RPMI8226 (cell line): Measurements from ENCODE around the gene AKAP6.
"Not testable (repeated sequence)": the region's sequence is repeated elsewhere in the genome, so short reads cannot be mapped to it uniquely, and the experiment has no call there.

Source experiments
- DNase-seq: peaks from one replicate; pipeline ENCODE4 v3.0.0-alpha.2; 2015

Gene AKAP6

GRCh38 chr14:32373174-32373573 is 44.1 kb downstream of the AKAP6 start:
- DNase-seq, result not testable (repeated sequence)

GRCh38 chr14:32374155-32374554 is 45.1 kb downstream of the AKAP6 start:
- DNase-seq, result no peak

- DNase-seq, result no peak
Observed at GRCh38 chr14:32375663-32376062, 46.6 kb downstream of the AKAP6 start.

- no peak for DNase-seq
Observed at GRCh38 chr14:32377046-32377646, 48.0 kb downstream of the AKAP6 start.

- no peak for DNase-seq
Observed at GRCh38 chr14:32378284-32378683, 49.2 kb downstream of the AKAP6 start.

- DNase-seq, result no peak
Observed at GRCh38 chr14:32379447-32379846, 50.3 kb downstream of the AKAP6 start.

- DNase-seq, result no peak
Observed at GRCh38 chr14:32381869-32382268, 52.8 kb downstream of the AKAP6 start.

- DNase-seq, result no peak
Observed at GRCh38 chr14:32382704-32383103, 53.6 kb downstream of the AKAP6 start.

GRCh38 chr14:32383364-32384009 is 54.4 kb downstream of the AKAP6 start:
- DNase-seq, result no peak

GRCh38 chr14:32384464-32384863 is 55.4 kb downstream of the AKAP6 start:
- no peak for DNase-seq

- DNase-seq, result not testable (repeated sequence)
Observed at GRCh38 chr14:32387295-32387694, 58.2 kb downstream of the AKAP6 start.

GRCh38 chr14:32393119-32393518 is 64.0 kb downstream of the AKAP6 start:
- no peak for DNase-seq

- DNase-seq, result no peak
Observed at GRCh38 chr14:32394038-32394437, 64.9 kb downstream of the AKAP6 start.

GRCh38 chr14:32396885-32397284 is 67.8 kb downstream of the AKAP6 start:
- DNase-seq, result no peak

- DNase-seq, result no peak
Observed at GRCh38 chr14:32397861-32398640, 69.0 kb downstream of the AKAP6 start.

- DNase-seq, result no peak
Observed at GRCh38 chr14:32399920-32400319, 70.8 kb downstream of the AKAP6 start.

GRCh38 chr14:32400480-32400879 is 71.4 kb downstream of the AKAP6 start:
- no peak for DNase-seq

GRCh38 chr14:32403021-32403420 is 73.9 kb downstream of the AKAP6 start:
- DNase-seq, result no peak

GRCh38 chr14:32403688-32404087 is 74.6 kb downstream of the AKAP6 start:
- DNase-seq, result no peak

GRCh38 chr14:32404784-32405573 is 75.9 kb downstream of the AKAP6 start:
- DNase-seq, result no peak

GRCh38 chr14:32405856-32406255 is 76.8 kb downstream of the AKAP6 start:
- DNase-seq, result no peak

- DNase-seq, result no peak
Observed at GRCh38 chr14:32407130-32407529, 78.0 kb downstream of the AKAP6 start.

GRCh38 chr14:32408018-32408417 is 78.9 kb downstream of the AKAP6 start:
- DNase-seq, result no peak
